CD4-positive, alpha-beta memory T cell (primary cell): ENCODE data around the gene IL36B. TPM values are rescaled to one million over a fixed set of nuclear protein-coding genes. Genes with fewer than 3 reads are reported as not detected.
A peak's percentile ranks its signal among the peaks of the same experiment; 100 is the strongest.

Experiments used
- CTCF ChIA-PET: fragments of 350-600 bp; sonication (Branson Sonifier 250); formaldehyde crosslinking; loops from one replicate; lab custom pipeline; 2021; ENCODE audit warnings: inconsistent platforms; ENCODE audit not compliant: partially characterized antibody; lab: Charles Lee
- POLR2A ChIA-PET: fragments of 350-600 bp; sonication (Branson Sonifier 250); formaldehyde crosslinking; loops from one replicate; lab custom pipeline; 2021; ENCODE audit not compliant: partially characterized antibody; lab: Charles Lee
- DNase-seq, 5 donors: peaks; one replicate each; pipeline versions ENCODE4 v3.0.0 to v3.0.0-alpha.2; 2020 to 2022; ENCODE audit warnings: mixed read lengths in 1 of 5
- H3K27ac ChIP-seq: one replicate; pipeline ENCODE4 v1.7.0; 2013; ENCODE audit warnings: low read depth, low read length
- H3K27me3 ChIP-seq: 2 replicates; pipeline ENCODE4 v1.7.0; 2013; ENCODE audit warnings: mild to moderate bottlenecking, low read length, moderate library complexity; ENCODE audit not compliant: insufficient read depth
- H3K36me3 ChIP-seq: 2 replicates; pipeline ENCODE4 v1.7.0; 2013; ENCODE audit warnings: mild to moderate bottlenecking, low read length, moderate library complexity; ENCODE audit not compliant: insufficient read depth
- H3K4me1 ChIP-seq: 2 replicates; pipeline ENCODE4 v1.7.0; 2013; ENCODE audit warnings: mild to moderate bottlenecking, low read length, moderate library complexity; ENCODE audit not compliant: insufficient read depth
- H3K4me3 ChIP-seq, 2 donors: one replicate each; pipeline ENCODE4 v1.7.0; 2013; ENCODE audit warnings: low read length in 2 of 2, mild to moderate bottlenecking in 1 of 2
- H3K9me3 ChIP-seq, 2 donors: one replicate each; pipeline ENCODE4 v1.7.0; 2013; ENCODE audit warnings: low read length in 2 of 2, control low read depth in 1 of 2; ENCODE audit not compliant: control insufficient read depth in 1 of 2
- H3K27ac Mint-ChIP-seq, 7 donors: one replicate each; pipeline ENCODE4 v1.8.0; 2020 to 2021; ENCODE audit warnings: mixed read lengths in 7 of 7, mild to moderate bottlenecking in 6 of 7, inconsistent platforms in 3 of 7, moderate library complexity in 3 of 7
- H3K27me3 Mint-ChIP-seq, 2 donors: one replicate each; pipeline ENCODE4 v1.8.0; 2020 to 2021; ENCODE audit warnings: mixed read lengths in 2 of 2
- H3K36me3 Mint-ChIP-seq, 2 donors: one replicate each; pipeline ENCODE4 v1.8.0; 2020 to 2021; ENCODE audit warnings: mixed read lengths in 2 of 2, inconsistent platforms in 1 of 2, mild to moderate bottlenecking in 1 of 2
- H3K4me1 Mint-ChIP-seq, 4 donors: one replicate each; pipeline ENCODE4 v1.8.0; 2020 to 2021; ENCODE audit warnings: mixed read lengths in 4 of 4, mild to moderate bottlenecking in 1 of 4
- H3K4me3 Mint-ChIP-seq, 8 donors: one replicate each; pipeline ENCODE4 v1.8.0; 2020 to 2021; ENCODE audit warnings: mixed read lengths in 8 of 8, mild to moderate bottlenecking in 7 of 8, moderate library complexity in 6 of 8, inconsistent platforms in 3 of 8
- H3K9me3 Mint-ChIP-seq, 8 donors: one replicate each; pipeline ENCODE4 v1.8.0; 2020 to 2021; ENCODE audit warnings: mixed read lengths in 8 of 8, mild to moderate bottlenecking in 5 of 8, inconsistent platforms in 3 of 8, moderate library complexity in 1 of 8
- intact Hi-C: fragments of 100-400 bp; cut with micrococcal nuclease; formaldehyde crosslinking; loops from one replicate; pipeline ENCODE4 v1.15.1; 2023
- polyA plus RNA-seq, 2 donors: library from polyadenylated mRNA; unstranded; fragments of 300-500 nt; fragmentation: Illumina TruSeq; gene quantifications; one replicate each; pipeline ENCODE4 v1.2.3, GENCODE V29; 2021
- total RNA-seq, 2 experiments: library from RNA; stranded (reverse); gene quantifications; one replicate each; pipeline ENCODE4 v1.2.3, GENCODE V29; 2021

IL36B gene
- total and polyA plus RNA-seq, 4 experiments from 2014 or later, result not detected

DNA sequence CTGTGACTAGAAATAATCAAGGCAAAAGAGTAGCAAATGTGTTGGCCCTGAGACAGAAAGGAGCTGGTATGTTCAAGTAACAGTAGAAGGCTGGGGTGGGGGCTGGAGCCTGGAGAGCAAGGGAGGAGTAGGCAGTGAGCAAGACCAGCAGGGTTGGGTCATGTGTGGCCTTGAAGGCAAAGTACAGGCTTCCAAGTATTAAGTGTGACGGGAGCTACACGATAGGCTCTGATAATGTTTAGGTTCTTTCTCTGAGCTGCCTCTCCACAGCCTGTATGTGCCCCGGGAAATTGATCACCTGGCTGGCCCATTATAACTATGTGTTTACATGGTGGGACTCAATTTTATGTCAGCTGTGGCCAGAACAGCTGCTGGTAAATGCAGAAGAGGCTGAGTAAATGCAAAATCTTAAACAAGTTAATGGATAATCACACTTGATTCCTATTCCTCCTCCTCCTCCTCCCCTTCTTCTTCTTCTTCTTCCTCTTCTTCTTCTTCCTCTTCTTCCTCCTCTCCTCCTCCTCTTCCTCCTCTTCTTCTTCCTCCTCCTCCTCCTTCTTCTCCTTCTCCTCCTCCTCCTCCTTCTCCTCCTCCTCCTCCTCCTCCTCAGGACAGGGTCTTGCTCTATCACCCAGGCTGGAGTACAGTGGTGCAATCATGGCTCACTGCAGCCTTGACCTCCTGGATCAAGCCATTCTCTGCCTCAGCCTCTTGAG, 24.4 kb upstream of the IL36B start:
- no peaks in the 10 kb centered on the region for H3K36me3 ChIP-seq
- CTCF ChIA-PET, result interaction anchor here (1.2 kb wide), 1 partner anchor 60 kb away, joined by 3 read pairs; no protein-coding TSS in a partner anchor
- peaks cover 2 to 6% (median 4%) of the 10 kb centered on the region in 4 donors for H3K4me1 Mint-ChIP-seq

GRCh38 chr2:113075600-113075999, 22.9 kb upstream of the IL36B start:
- Mint-ChIP-seq H3K27me3 (peaks cover 2 to 4% of the 10 kb centered on the region in 2 donors), H3K27ac (peak overlapping the region in 1 of 7 donors; percentile 66), H3K9me3 (no peaks in the 10 kb centered on the region), H3K36me3 (no peaks in the 10 kb centered on the region), H3K4me3 (no peak overlapping the region), H3K4me1 (peaks cover 2 to 6% (median 4%) of the 10 kb centered on the region in 4 donors)
- Histone ChIP-seq H3K4me1 (peaks cover 4% of the 10 kb centered on the region), H3K27me3 (no peaks in the 10 kb centered on the region), H3K36me3 (no peaks in the 10 kb centered on the region), H3K27ac (no peak overlapping the region), H3K9me3 (no peaks in the 10 kb centered on the region), H3K4me3 (no peak overlapping the region)
- intact Hi-C loops, result no loop called here
- POLR2A ChIA-PET, result no interaction called here
- no peak for DNase-seq
- CTCF ChIA-PET, result no interaction called here

More for the DNA sequence above, 24.4 kb upstream of the IL36B start:
- peaks cover 4% of the 10 kb centered on the region for H3K4me1 ChIP-seq
- H3K27ac ChIP-seq, result no peak overlapping the region
- Mint-ChIP-seq H3K27ac (no peak overlapping the region), H3K9me3 (no peaks in the 10 kb centered on the region), H3K36me3 (no peaks in the 10 kb centered on the region), H3K27me3 (peaks cover 6% of the 10 kb centered on the region in 2 donors), H3K4me3 (no peak overlapping the region)
- intact Hi-C loops, result no loop called here
- no peak overlapping the region for H3K4me3 ChIP-seq
- H3K27me3 ChIP-seq, result no peaks in the 10 kb centered on the region
- no peak for DNase-seq
- H3K9me3 ChIP-seq, result no peaks in the 10 kb centered on the region
- POLR2A ChIA-PET, result no interaction called here

DNA sequence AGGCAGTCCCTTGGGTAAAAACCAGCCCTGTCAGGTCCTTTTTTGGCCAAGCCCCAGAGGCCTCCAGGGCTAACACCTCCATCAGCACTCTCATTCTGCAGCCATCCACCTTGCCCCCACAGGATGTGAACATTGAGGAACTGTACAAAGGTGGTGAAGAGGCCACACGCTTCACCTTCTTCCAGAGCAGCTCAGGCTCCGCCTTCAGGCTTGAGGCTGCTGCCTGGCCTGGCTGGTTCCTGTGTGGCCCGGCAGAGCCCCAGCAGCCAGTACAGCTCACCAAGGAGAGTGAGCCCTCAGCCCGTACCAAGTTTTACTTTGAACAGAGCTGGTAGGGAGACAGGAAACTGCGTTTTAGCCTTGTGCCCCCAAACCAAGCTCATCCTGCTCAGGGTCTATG, 22.4 kb upstream of the IL36B start:
- H3K4me1 ChIP-seq, result peaks cover 4% of the 10 kb centered on the region
- no peak overlapping the region for H3K27ac Mint-ChIP-seq
- H3K36me3 Mint-ChIP-seq, result no peaks in the 10 kb centered on the region
- ChIA-PET POLR2A (no interaction called here), CTCF (no interaction called here)
- intact Hi-C loops, result no loop called here
- H3K9me3 Mint-ChIP-seq, result no peaks in the 10 kb centered on the region
- no peak overlapping the region for H3K4me3 ChIP-seq
- no peak overlapping the region for H3K27ac ChIP-seq
- H3K4me1 Mint-ChIP-seq, result peaks cover 2 to 6% (median 4%) of the 10 kb centered on the region in 4 donors
- no peak overlapping the region for H3K4me3 Mint-ChIP-seq
- peaks cover 2 to 4% of the 10 kb centered on the region in 2 donors for H3K27me3 Mint-ChIP-seq
- DNase-seq, result no peak
- no peaks in the 10 kb centered on the region for H3K27me3 ChIP-seq
- no peaks in the 10 kb centered on the region for H3K9me3 ChIP-seq
- H3K36me3 ChIP-seq, result no peaks in the 10 kb centered on the region

- no peak overlapping the region for H3K4me3 Mint-ChIP-seq
- H3K27ac Mint-ChIP-seq, result peak overlapping the region in 1 of 7 donors; percentile 37
- no peaks in the 10 kb centered on the region for H3K27me3 ChIP-seq
- no peak overlapping the region for H3K27ac ChIP-seq
- no peaks in the 10 kb centered on the region for H3K9me3 ChIP-seq
- no peak overlapping the region for H3K4me3 ChIP-seq
- H3K36me3 Mint-ChIP-seq, result no peaks in the 10 kb centered on the region
- peaks cover 2 to 6% (median 4%) of the 10 kb centered on the region in 4 donors for H3K4me1 Mint-ChIP-seq
- ChIA-PET CTCF (interaction anchor here (1.2 kb wide), 1 partner anchor 9 kb away, joined by 4 read pairs; no protein-coding TSS in a partner anchor), POLR2A (no interaction called here)
- no peaks in the 10 kb centered on the region for H3K9me3 Mint-ChIP-seq
- H3K27me3 Mint-ChIP-seq, result peaks cover 2 to 5% of the 10 kb centered on the region in 2 donors
- DNase-seq, result no peak
- H3K4me1 ChIP-seq, result peaks cover 4% of the 10 kb centered on the region
- no peaks in the 10 kb centered on the region for H3K36me3 ChIP-seq
- intact Hi-C loops, result no loop called here
Observed at GRCh38 chr2:113073325-113073834, 20.7 kb upstream of the IL36B start.

- Mint-ChIP-seq H3K27ac (no peak overlapping the region), H3K4me3 (no peak overlapping the region), H3K9me3 (no peaks in the 10 kb centered on the region), H3K4me1 (peaks cover 2 to 6% (median 4%) of the 10 kb centered on the region in 4 donors), H3K36me3 (no peaks in the 10 kb centered on the region), H3K27me3 (peaks cover 2 to 5% of the 10 kb centered on the region in 2 donors)
- H3K4me1 ChIP-seq, result peaks cover 4% of the 10 kb centered on the region
- H3K9me3 ChIP-seq, result no peaks in the 10 kb centered on the region
- no peaks in the 10 kb centered on the region for H3K27me3 ChIP-seq
- ChIA-PET POLR2A (no interaction called here), CTCF (interaction anchor here (1.2 kb wide), 1 partner anchor 10 kb away, joined by 4 read pairs; no protein-coding TSS in a partner anchor)
- DNase-seq, result no peak
- intact Hi-C loops, result no loop called here
- no peak overlapping the region for H3K27ac ChIP-seq
- H3K36me3 ChIP-seq, result no peaks in the 10 kb centered on the region
- H3K4me3 ChIP-seq, result no peak overlapping the region
Observed at GRCh38 chr2:113072584-113072983, 19.9 kb upstream of the IL36B start.

DNA sequence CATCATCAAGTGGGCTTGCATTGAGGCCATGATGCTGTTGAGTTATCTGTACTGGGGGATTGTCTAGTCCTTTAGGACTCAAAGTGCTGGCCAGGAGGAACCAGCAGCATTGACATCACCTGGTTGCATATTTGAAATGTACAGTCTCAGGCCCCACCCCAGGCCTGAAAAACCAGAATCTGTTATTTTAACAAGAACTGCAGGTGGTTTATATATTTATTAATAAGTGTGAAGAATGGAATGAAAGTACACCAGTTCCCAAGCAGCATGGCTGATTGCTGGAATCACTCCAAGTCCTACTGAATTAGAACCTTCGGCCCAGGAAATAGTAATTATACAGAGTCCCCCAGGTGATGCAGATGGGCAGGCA, 17.9 kb upstream of the IL36B start:
- no peaks in the 10 kb centered on the region for H3K27me3 ChIP-seq
- H3K9me3 Mint-ChIP-seq, result peaks cover 0 to 3% (median 0%) of the 10 kb centered on the region in 8 donors
- intact Hi-C loops, result no loop called here
- H3K4me3 Mint-ChIP-seq, result no peak overlapping the region
- H3K4me1 ChIP-seq, result peaks cover 4% of the 10 kb centered on the region
- H3K36me3 Mint-ChIP-seq, result no peaks in the 10 kb centered on the region
- no peaks in the 10 kb centered on the region for H3K36me3 ChIP-seq
- ChIA-PET CTCF (no interaction called here), POLR2A (no interaction called here)
- H3K4me3 ChIP-seq, result no peak overlapping the region
- DNase-seq, result no peak
- H3K27ac Mint-ChIP-seq, result no peak overlapping the region
- no peaks in the 10 kb centered on the region for H3K9me3 ChIP-seq
- no peak overlapping the region for H3K27ac ChIP-seq
- peaks cover 0 to 11% of the 10 kb centered on the region in 2 donors for H3K27me3 Mint-ChIP-seq
- peaks cover 2 to 6% (median 4%) of the 10 kb centered on the region in 4 donors for H3K4me1 Mint-ChIP-seq

GRCh38 chr2:113069676-113070605, 17.3 kb upstream of the IL36B start:
- ChIA-PET CTCF (no interaction called here), POLR2A (no interaction called here)
- Mint-ChIP-seq H3K27me3 (peaks cover 0 to 11% of the 10 kb centered on the region in 2 donors), H3K36me3 (peaks cover 0 to 3% of the 10 kb centered on the region in 2 donors), H3K4me1 (peaks cover 1 to 2% (median 1%) of the 10 kb centered on the region in 4 donors), H3K27ac (no peak overlapping the region), H3K9me3 (peaks cover 0 to 6% (median 1%) of the 10 kb centered on the region in 8 donors), H3K4me3 (no peak overlapping the region)
- no peak overlapping the region for H3K27ac ChIP-seq
- DNase-seq, result no peak
- no peaks in the 10 kb centered on the region for H3K27me3 ChIP-seq
- H3K9me3 ChIP-seq, result no peaks in the 10 kb centered on the region
- H3K4me1 ChIP-seq, result peaks cover 3% of the 10 kb centered on the region
- intact Hi-C loops, result no loop called here
- no peak overlapping the region for H3K4me3 ChIP-seq
- H3K36me3 ChIP-seq, result no peaks in the 10 kb centered on the region
